ENCODE results near the gene VPS33B.
"Not testable (repeated sequence)": the region's sequence is repeated elsewhere in the genome, so short reads cannot be mapped to it uniquely, and the experiment has no call there.

Gene VPS33B

DNA sequence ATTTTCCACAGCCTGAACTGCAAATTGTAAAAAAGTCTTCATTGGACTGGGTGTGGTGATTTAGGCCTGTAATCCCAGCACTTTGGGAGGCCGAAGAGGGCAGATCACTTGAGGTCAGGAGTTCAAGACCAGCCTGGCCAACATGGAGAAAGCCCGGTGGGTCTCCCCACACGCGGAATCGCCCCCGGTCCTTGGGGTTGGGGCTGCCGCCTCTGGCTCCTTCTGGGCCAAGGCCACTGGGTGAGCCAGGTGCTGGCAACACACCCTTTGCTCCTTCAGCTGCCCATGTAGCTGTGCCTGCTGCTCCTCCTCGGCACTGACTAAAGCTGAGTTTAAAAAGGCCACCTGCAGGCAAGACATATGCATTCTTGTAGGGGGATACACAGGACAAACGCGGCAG lies 9.4 kb upstream of the VPS33B start:
- no peak for DNase-seq

- no peak for DNase-seq
Observed at GRCh38 chr15:91027677-91028076, 5.3 kb upstream of the VPS33B start.

- no peak for DNase-seq
Observed at GRCh38 chr15:91023720-91024119, 1.3 kb upstream of the VPS33B start.

DNA sequence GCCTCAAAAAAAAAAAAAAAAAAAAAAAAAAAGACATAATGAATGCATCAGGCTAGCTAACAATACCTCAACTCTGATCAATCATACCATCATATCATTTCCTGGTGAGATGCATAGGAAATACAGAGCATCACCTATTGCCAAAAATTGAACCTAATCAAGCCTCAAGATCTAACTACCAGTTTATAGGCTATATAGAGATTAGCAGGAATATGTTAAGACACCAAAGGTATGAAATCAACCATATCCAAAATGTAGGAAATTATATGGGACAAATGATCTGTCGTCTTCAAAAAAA lies 387 bp upstream of the VPS33B start:
- DNase-seq, result no peak

DNA sequence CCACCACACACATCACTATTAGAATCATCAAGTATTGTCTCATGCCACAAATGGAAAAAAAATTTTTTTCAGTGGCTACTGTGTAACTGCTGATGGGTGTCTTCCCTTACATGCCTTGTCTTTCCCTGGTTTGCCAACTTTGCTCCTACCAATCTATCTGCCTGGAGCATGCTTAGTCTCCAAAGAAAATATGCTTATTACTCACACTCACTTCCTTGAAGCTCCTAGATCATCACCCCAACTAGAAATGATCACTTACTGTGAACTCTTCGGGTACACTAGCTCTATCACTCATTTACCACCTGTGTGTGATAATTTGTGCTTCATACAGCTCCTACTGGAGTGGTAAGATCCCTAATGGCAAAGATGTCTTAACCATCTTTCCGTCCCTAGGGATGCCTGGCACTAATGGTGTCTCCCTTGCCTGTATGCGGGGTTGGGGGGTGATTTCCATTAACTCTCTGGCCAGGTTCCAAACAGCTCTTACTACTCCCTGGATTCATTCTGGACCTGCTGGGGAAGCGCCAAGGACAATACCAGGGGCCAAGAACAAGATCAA lies 799 bp downstream of the VPS33B start:
- peak in 1 of 4 experiments; percentile 4 for DNase-seq

DNA sequence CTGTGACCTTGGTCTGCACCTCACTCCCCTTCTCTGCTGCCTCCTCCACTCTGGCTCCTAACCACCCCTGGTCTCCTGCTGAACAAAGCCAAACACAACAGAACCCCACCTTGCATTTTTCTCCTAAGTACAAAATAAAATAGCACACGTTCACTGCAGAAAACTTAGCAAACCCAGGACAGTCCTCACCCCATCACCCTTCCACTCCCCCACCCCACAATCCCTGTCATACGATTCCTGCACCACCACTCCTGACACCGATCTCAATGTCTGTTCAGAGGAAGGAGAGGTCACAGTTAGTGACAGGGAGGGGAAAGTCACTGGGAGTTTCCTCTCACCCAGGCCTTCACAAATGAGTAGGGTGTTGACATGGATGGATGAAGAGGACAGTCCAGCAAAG lies 4.2 kb downstream of the VPS33B start:
- DNase-seq, result no peak

DNA sequence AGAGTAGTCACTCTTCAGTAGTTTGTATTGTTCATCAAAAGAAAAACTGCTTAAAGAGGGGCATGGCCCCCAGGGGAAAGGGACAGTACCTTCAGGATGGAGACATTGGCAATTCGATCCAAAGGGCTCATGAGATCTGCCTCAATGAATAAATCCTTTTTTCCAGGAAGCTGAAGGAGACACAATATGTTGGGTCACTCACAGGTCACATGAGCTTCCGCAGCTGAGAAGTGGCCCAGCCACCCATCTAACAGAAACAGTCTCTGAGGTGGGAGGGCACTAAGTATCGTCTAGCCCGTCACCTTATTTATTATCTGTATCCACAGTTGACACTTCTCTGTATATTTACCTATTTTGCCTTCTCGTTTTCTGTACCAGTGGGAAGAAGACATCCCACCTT lies 4.7 kb downstream of the VPS33B start:
- no peak for DNase-seq

GRCh38 chr15:91013701-91014100 lies 8.7 kb downstream of the VPS33B start:
- not testable (repeated sequence) for DNase-seq

DNA sequence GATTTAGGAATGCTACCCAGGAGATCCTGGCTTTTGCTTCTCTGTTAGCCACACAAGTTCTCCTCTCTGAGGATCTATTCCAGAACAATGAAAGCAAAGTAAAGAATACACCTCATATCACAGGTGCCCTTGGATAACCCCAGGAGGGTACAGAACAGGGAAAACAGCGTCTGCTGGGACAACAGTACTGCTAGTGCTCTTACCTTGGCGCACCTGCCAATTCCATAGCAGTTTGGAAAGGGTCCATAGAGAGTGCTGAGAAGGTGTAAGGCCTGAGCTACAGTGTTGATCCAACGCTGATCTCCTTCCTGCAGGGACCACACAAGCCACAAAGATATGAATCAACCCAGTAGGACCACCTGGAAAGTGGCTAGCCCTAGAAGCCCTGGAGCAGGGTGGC lies 15.1 kb downstream of the VPS33B start:
- DNase-seq, result no peak

GRCh38 chr15:91001209-91001608 lies 21.2 kb downstream of the VPS33B start:
- no peak for DNase-seq

GRCh38 chr15:90998737-90999136 lies 23.7 kb downstream of the VPS33B start:
- DNase-seq, result no peak

DNA sequence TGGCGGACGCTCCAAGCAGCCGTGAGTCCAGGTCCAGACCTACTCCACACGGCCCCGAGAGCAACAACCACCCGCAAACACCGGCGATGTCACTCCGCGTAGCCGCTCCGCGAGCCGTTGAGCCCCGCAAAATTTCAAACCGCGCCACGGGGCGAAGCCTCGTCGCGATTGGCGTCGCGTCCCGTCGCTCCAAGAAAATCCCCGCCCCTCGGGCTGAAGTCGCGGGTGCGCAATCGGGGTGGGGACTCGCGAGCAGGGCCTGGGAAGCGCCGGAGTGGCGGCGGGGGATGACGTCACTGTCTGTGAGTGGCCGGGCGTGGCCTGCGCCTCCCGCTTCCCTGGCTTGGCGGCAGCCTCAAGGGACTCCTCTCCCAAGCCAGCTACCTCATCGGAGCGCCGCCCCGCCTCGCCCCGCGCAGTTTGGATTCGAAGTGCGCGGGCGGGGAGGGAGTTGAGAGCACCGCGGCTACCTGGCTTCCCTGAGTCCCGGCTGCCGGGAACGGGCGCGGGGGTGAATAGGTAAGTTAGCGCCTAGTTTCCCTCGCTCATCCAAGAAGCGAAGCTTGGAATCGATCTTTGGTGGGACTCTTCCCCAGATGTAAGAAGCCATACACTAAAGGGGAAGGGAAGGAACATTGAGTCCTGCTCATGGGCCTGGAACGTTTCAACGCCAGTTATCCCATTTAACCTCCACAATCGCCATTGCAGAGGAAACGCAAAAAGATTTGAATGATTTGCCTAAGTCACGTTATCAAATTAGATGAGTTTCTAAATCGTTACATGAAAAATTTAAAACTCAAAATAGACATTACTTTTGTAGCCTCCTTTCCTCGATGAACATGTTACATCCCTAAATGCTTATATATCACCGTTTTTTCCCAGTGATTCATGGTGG lies 27.7 kb downstream of the VPS33B start, which contains the start of gene PRC1:
PRC1 (minus strand) TSS at position 119 of the 895 bp plus-strand sequence; CDS start at position 1, 118 bp downstream.
- peak; percentile 99 for DNase-seq

- peak in 2 of 4 experiments; percentile 27 to 39 for DNase-seq
Observed at GRCh38 chr15:90994059-90994416, 28.4 kb downstream of the VPS33B start.

- no peak for DNase-seq
Observed at GRCh38 chr15:90991587-90992285, 30.7 kb downstream of the VPS33B start.

DNA sequence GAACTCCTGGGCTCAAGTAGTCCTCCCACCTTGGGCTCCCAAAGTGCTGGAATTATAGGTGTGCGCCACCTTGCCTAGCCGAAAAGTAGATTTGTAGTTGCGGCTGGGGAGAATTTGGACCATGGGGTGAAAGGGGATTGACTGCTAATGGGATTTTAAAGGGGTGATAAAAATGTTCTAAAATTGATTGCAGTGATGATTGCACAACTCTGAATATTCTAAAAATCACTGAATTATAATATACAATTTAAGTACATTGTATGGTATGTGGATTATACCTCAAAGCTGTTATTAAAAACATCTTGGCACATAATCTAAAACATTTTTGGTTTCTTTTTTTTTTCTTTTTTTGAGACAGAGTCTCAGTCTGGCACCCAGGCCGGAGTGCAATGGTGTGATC lies 31.9 kb downstream of the VPS33B start:
- DNase-seq, result no peak

GRCh38 chr15:90989040-90989768 lies 33.2 kb downstream of the VPS33B start:
- DNase-seq, result peak in 2 of 4 experiments; percentile 20 to 33

GRCh38 chr15:90988296-90988695 lies 34.1 kb downstream of the VPS33B start:
- peak in 2 of 4 experiments; percentile 9 to 14 for DNase-seq

- no peak for DNase-seq
Observed at GRCh38 chr15:90987561-90988141, 34.7 kb downstream of the VPS33B start.

- no peak for DNase-seq
Observed at GRCh38 chr15:90986790-90987507, 35.4 kb downstream of the VPS33B start.

DNA sequence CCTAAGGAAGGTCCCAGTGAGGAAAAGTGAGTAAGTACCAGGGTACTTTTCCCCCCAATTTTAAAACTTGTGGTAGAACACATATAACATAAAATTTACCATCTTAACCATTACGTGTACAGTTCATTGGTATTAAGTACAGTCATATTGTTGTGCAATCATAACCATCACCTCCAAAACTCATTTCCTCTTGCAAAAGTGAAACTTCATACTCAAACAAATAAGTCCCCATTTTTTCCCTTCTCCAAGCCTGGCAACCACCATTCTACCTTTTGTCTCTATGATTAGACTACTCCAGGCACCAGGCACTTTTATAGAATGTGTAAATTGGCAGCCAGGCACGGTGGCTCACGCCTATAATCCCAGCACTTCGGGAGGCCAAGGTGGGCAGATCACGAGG lies 40.3 kb downstream of the VPS33B start:
- peak in 3 of 4 experiments; percentile 4 to 46 (median 43) for DNase-seq

- peak in 1 of 4 experiments; percentile 16 for DNase-seq
Observed at GRCh38 chr15:90981681-90982080, 40.7 kb downstream of the VPS33B start.

DNA sequence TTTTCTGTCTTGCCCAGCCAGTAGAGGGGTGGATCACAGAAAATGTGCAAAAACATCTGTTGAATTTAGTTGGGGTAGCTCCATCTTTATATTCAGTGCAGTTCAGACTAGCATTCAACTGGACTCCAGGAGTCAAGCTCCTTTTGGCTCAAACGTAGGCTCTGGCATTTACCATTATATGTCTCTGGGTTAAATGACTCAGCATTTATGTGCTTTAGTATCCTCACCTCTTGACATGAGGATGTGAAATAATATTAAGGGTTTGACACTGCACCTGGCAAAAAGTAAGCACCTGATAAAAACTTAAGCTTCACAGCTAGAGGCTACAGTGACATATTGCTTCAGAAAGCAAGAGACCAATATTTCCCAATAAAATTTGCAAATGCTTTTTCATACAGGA lies 42.8 kb downstream of the VPS33B start:
- DNase-seq, result no peak
